GM12801 (cell line): ENCODE data around the gene GARIN5B.

Experiments used
- TF ChIP-seq, protein P1 (sequence below): IDR thresholded peaks from one replicate; pipeline ENCODE4 v1.5.1; 2011; ENCODE audit warnings: control low read depth; ENCODE audit not compliant: insufficient read length; ENCODE audit errors: extremely low read depth

The GARIN5B gene

GRCh38 chr19:55339889-55340783, 22.9 kb downstream of the GARIN5B start:
- TF ChIP-seq, protein P1, sequence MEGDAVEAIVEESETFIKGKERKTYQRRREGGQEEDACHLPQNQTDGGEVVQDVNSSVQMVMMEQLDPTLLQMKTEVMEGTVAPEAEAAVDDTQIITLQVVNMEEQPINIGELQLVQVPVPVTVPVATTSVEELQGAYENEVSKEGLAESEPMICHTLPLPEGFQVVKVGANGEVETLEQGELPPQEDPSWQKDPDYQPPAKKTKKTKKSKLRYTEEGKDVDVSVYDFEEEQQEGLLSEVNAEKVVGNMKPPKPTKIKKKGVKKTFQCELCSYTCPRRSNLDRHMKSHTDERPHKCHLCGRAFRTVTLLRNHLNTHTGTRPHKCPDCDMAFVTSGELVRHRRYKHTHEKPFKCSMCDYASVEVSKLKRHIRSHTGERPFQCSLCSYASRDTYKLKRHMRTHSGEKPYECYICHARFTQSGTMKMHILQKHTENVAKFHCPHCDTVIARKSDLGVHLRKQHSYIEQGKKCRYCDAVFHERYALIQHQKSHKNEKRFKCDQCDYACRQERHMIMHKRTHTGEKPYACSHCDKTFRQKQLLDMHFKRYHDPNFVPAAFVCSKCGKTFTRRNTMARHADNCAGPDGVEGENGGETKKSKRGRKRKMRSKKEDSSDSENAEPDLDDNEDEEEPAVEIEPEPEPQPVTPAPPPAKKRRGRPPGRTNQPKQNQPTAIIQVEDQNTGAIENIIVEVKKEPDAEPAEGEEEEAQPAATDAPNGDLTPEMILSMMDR, result no peak

- TF ChIP-seq, protein P1, result no peak
These were observed 23.8 kb downstream of the GARIN5B start, which contains the start of gene KMT5C for GRCh38 chr19:55339105-55339888. Gene KMT5C, plus strand, starts transcription at chr19:55339876. Its CDS starts 2,061 bp downstream, at chr19:55341937.

GRCh38 chr19:55336101-55336500, 27.0 kb downstream of the GARIN5B start:
- TF ChIP-seq, protein P1, result no peak

GRCh38 chr19:55333870-55334269, 29.2 kb downstream of the GARIN5B start:
- TF ChIP-seq, protein P1, result no peak

DNA sequence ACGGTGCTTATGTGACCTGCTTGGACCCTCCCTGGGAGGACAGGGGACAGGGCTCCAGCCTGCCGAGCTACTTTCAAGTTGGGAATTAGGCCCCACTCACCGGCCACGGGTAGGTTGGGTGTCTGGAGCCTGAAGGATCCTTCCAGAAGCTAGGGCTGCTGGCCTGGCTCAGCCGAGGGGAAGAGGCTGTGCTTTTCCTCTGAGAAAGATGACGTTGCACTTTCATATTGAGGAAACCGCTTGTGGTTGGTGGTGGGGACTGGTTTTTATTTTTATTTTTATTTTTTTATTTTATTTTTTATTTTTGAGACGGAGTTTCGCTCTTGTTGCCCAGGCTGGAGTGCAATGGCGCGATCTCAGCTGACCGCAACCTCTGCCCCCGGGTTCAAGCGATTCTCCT, 37.9 kb downstream of the GARIN5B start, which contains the start of gene TMEM150B:
Gene TMEM150B (minus strand): TSS at position 170 of the 400 bp plus-strand sequence. CDS start 4,305 bp downstream, outside the sequence.
- TF ChIP-seq, protein P1, result no peak

GRCh38 chr19:55324662-55325061, 38.4 kb downstream of the GARIN5B start:
- TF ChIP-seq, protein P1, result no peak

- TF ChIP-seq, protein P1, result no peak
These were observed 40.7 kb downstream of the GARIN5B start for GRCh38 chr19:55322204-55322885.
